GM19043 (cell line): Measurements from ENCODE around the gene SPATA32.

ENCODE experiments used
- ATAC-seq: cut with Tn5 transposase; IDR thresholded peaks from one replicate; pipeline ENCODE4 v1.9.1; 2021; ENCODE audit warnings: low read depth; ENCODE audit not compliant: unreplicated experiment

The SPATA32 gene

GRCh38 chr17:45248132-45248957 lies 13.5 kb downstream of the SPATA32 start:
- ATAC-seq: peak; percentile 56

GRCh38 chr17:45247429-45248131 lies 14.3 kb downstream of the SPATA32 start:
- peak; percentile 82 for ATAC-seq

- ATAC-seq: no peak
Observed at GRCh38 chr17:45246861-45247428, 14.9 kb downstream of the SPATA32 start.

GRCh38 chr17:45246338-45246737 lies 15.6 kb downstream of the SPATA32 start:
- ATAC-seq: no peak

GRCh38 chr17:45244725-45245656 lies 16.9 kb downstream of the SPATA32 start:
- no peak for ATAC-seq

- ATAC-seq: no peak
Observed at GRCh38 chr17:45243750-45244149, 18.1 kb downstream of the SPATA32 start.

GRCh38 chr17:45242029-45242414 lies 19.9 kb downstream of the SPATA32 start:
- ATAC-seq: no peak

GRCh38 chr17:45241328-45242028 lies 20.4 kb downstream of the SPATA32 start:
- ATAC-seq: no peak

GRCh38 chr17:45240905-45241327 lies 21.0 kb downstream of the SPATA32 start:
- no peak for ATAC-seq

GRCh38 chr17:45238155-45238774 lies 23.6 kb downstream of the SPATA32 start:
- ATAC-seq: no peak

- no peak for ATAC-seq
Observed at GRCh38 chr17:45237686-45238085, 24.2 kb downstream of the SPATA32 start.

GRCh38 chr17:45236282-45236606 lies 25.6 kb downstream of the SPATA32 start:
- ATAC-seq: no peak

GRCh38 chr17:45235416-45236281 lies 26.2 kb downstream of the SPATA32 start:
- no peak for ATAC-seq

GRCh38 chr17:45234641-45235415 lies 27.1 kb downstream of the SPATA32 start:
- ATAC-seq: no peak

- no peak for ATAC-seq
Observed at GRCh38 chr17:45233423-45233924, 28.4 kb downstream of the SPATA32 start.

GRCh38 chr17:45232514-45233422 lies 29.1 kb downstream of the SPATA32 start:
- ATAC-seq: no peak
